Measurements from ENCODE around the gene XPOT.

Gene XPOT

GRCh38 chr12:64475518-64475917 lies 71.3 kb downstream of the XPOT start:
- Histone ChIP-seq H3K36me3 (ENCODE audit: low read depth) (peaks cover 86% of the 10 kb centered on the region), H3K4me1 (ENCODE audit: insufficient read depth, poor library complexity, severe bottlenecking) (peaks cover 4% of the 10 kb centered on the region), H3K27ac (ENCODE audit: poor library complexity, severe bottlenecking) (no peak overlapping the region), H3K4me3 (ENCODE audit: severe bottlenecking) (no peak overlapping the region), H3K9me3 (ENCODE audit: severe bottlenecking) (no peaks in the 10 kb centered on the region), H3K27me3 (ENCODE audit: insufficient read depth, poor library complexity, severe bottlenecking) (no peaks in the 10 kb centered on the region)
- DNase-seq (ENCODE audit: low spot score) (no peak), ATAC-seq (ENCODE audit: low read depth) (no peak)
- TF ChIP-seq CTCF (IDR thresholded peaks at IDR 0.05; ENCODE audit: poor library complexity, severe bottlenecking) = no peak

GRCh38 chr12:64476844-64477243 lies 72.7 kb downstream of the XPOT start:
- peaks cover 86% of the 10 kb centered on the region for H3K36me3 ChIP-seq (ENCODE audit: low read depth)
- no peak overlapping the region for H3K4me3 ChIP-seq (ENCODE audit: severe bottlenecking)
- no peaks in the 10 kb centered on the region for H3K9me3 ChIP-seq (ENCODE audit: severe bottlenecking)
- H3K27me3 ChIP-seq (ENCODE audit: insufficient read depth, poor library complexity, severe bottlenecking) = no peaks in the 10 kb centered on the region
- no peak overlapping the region for H3K27ac ChIP-seq (ENCODE audit: poor library complexity, severe bottlenecking)
- ATAC-seq (ENCODE audit: low read depth) (no peak), DNase-seq (ENCODE audit: low spot score) (no peak)
- peaks cover 4% of the 10 kb centered on the region for H3K4me1 ChIP-seq (ENCODE audit: insufficient read depth, poor library complexity, severe bottlenecking)
- no peak for TF ChIP-seq CTCF (IDR thresholded peaks at IDR 0.05; ENCODE audit: poor library complexity, severe bottlenecking)

GRCh38 chr12:64478661-64479060 lies 74.5 kb downstream of the XPOT start:
- H3K36me3 ChIP-seq (ENCODE audit: low read depth) = peaks cover 88% of the 10 kb centered on the region
- no peak overlapping the region for H3K4me3 ChIP-seq (ENCODE audit: severe bottlenecking)
- H3K27me3 ChIP-seq (ENCODE audit: insufficient read depth, poor library complexity, severe bottlenecking) = no peaks in the 10 kb centered on the region
- no peak for ATAC-seq (ENCODE audit: low read depth)
- no peak overlapping the region for H3K27ac ChIP-seq (ENCODE audit: poor library complexity, severe bottlenecking)
- H3K9me3 ChIP-seq (ENCODE audit: severe bottlenecking) = no peaks in the 10 kb centered on the region
- no peak for TF ChIP-seq CTCF (IDR thresholded peaks at IDR 0.05; ENCODE audit: poor library complexity, severe bottlenecking)
- peaks cover 4% of the 10 kb centered on the region for H3K4me1 ChIP-seq (ENCODE audit: insufficient read depth, poor library complexity, severe bottlenecking)
- no peak for DNase-seq (ENCODE audit: low spot score)

GRCh38 chr12:64480148-64480547 lies 76.0 kb downstream of the XPOT start:
- peaks cover 4% of the 10 kb centered on the region for H3K4me1 ChIP-seq (ENCODE audit: insufficient read depth, poor library complexity, severe bottlenecking)
- peaks cover 88% of the 10 kb centered on the region for H3K36me3 ChIP-seq (ENCODE audit: low read depth)
- TF ChIP-seq CTCF (IDR thresholded peaks at IDR 0.05; ENCODE audit: poor library complexity, severe bottlenecking) = no peak
- H3K9me3 ChIP-seq (ENCODE audit: severe bottlenecking) = no peaks in the 10 kb centered on the region
- DNase-seq (ENCODE audit: low spot score) (no peak), ATAC-seq (ENCODE audit: low read depth) (no peak)
- no peak overlapping the region for H3K27ac ChIP-seq (ENCODE audit: poor library complexity, severe bottlenecking)
- no peaks in the 10 kb centered on the region for H3K27me3 ChIP-seq (ENCODE audit: insufficient read depth, poor library complexity, severe bottlenecking)
- no peak overlapping the region for H3K4me3 ChIP-seq (ENCODE audit: severe bottlenecking)

- Histone ChIP-seq H3K27me3 (ENCODE audit: insufficient read depth, poor library complexity, severe bottlenecking) (no peaks in the 10 kb centered on the region), H3K27ac (ENCODE audit: poor library complexity, severe bottlenecking) (no peak overlapping the region), H3K9me3 (ENCODE audit: severe bottlenecking) (no peaks in the 10 kb centered on the region), H3K4me3 (ENCODE audit: severe bottlenecking) (no peak overlapping the region), H3K36me3 (ENCODE audit: low read depth) (peaks cover 95% of the 10 kb centered on the region), H3K4me1 (ENCODE audit: insufficient read depth, poor library complexity, severe bottlenecking) (no peaks in the 10 kb centered on the region)
- no peak for DNase-seq (ENCODE audit: low spot score)
- no peak for ATAC-seq (ENCODE audit: low read depth)
- TF ChIP-seq CTCF (IDR thresholded peaks at IDR 0.05; ENCODE audit: poor library complexity, severe bottlenecking) = no peak
Measured at GRCh38 chr12:64486657-64487056, 82.5 kb downstream of the XPOT start.
